HG03196 (cell line): ENCODE measurements around the gene BTBD3.

Experiments
- ATAC-seq: cut with Tn5 transposase; IDR thresholded peaks from one replicate; pipeline ENCODE4 v1.9.1; 2021; ENCODE audit not compliant: unreplicated experiment

BTBD3 gene

GRCh38 chr20:11912659-11913415 is 4.9 kb upstream of the BTBD3 start:
- no peak for ATAC-seq

- ATAC-seq, result no peak
These were observed 725 bp downstream of the BTBD3 start for GRCh38 chr20:11918391-11918845.

GRCh38 chr20:11918981-11919380 is 1.3 kb downstream of the BTBD3 start:
- ATAC-seq, result no peak

GRCh38 chr20:11919581-11919980 is 1.9 kb downstream of the BTBD3 start:
- no peak for ATAC-seq

DNA sequence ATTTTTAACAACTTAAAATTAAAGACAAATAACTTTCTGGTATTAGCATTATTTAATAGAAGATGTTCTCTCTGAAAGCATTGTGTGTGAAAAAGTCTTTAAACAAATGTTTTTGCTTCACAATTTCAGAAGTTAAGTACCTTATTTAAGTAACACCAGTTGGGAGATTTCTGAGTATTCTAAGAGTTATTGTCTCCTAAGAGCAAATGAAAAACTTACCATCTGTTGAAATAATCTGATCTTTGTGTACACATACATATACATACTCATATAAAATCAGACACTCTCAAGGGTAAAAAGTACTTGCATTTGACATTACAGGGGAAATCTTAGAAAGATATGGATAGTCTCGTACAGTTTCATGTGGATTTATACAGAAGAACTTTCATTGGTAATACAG is 2.4 kb downstream of the BTBD3 start:
- ATAC-seq, result no peak

- ATAC-seq, result no peak
These were observed 3.6 kb downstream of the BTBD3 start for GRCh38 chr20:11921321-11921720.

GRCh38 chr20:11922561-11922960 is 4.9 kb downstream of the BTBD3 start:
- no peak for ATAC-seq

DNA sequence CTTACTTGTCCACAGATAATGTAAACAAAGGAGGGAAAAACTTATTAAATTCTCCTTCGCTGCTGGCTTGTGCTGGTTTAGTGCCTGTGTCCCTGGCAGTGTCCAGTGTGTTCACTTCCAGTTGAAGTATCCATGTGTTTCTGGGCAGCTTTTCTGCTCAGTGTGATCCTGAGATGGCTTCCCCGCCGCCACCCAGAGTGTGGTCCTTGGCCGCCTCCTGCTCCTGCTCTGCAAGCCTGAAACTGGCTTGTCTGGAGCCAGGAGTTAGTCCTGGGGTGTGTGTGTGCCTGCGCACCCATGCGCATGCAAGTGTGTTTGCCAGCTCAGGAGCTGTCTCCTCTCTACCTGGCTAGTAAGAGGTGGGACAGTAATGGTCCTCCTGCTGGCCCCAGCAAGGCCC is 7.2 kb downstream of the BTBD3 start:
- ATAC-seq, result no peak

- no peak for ATAC-seq
These were observed 8.8 kb downstream of the BTBD3 start for GRCh38 chr20:11926292-11926998.

DNA sequence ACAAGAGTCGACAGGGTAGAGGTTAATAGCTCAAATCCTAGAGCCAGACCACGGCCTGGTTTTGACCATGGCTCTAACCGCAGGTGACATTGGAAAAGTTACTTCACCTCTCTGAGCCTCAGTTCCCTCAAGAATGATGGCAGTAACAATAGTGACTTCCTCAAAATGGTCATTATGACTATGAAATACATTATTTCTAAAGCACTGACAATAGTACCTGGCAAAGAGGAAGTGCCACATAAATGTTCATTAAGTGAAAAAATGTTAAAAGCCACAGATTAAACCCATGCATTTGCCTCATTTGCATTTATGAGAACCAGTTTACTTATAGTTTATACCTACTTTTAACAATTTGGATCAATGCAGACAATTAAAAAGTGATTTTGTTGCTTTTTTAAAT is 12.3 kb downstream of the BTBD3 start:
- ATAC-seq, result no peak

- ATAC-seq, result no peak
These were observed 17.8 kb downstream of the BTBD3 start for GRCh38 chr20:11935212-11936154.

DNA sequence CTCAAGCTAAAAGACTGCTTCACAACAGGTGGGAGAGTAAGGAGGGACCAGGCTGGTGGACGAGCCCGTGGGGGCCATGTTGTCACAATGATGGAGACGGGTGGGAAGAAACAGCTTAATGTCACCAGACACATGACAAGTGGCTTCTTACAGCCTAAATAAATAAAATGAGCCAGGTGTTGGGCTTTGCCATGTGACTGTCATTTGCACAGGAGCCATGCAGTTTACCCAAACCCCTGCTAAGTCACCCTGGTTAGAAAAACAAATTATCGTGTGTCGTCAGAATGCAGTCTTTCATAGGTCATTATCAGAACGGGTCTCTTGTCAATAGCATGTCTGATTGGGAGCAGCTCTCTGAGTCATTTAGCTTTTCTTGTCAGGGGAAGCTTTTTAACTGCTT is 18.5 kb downstream of the BTBD3 start:
- no peak for ATAC-seq

DNA sequence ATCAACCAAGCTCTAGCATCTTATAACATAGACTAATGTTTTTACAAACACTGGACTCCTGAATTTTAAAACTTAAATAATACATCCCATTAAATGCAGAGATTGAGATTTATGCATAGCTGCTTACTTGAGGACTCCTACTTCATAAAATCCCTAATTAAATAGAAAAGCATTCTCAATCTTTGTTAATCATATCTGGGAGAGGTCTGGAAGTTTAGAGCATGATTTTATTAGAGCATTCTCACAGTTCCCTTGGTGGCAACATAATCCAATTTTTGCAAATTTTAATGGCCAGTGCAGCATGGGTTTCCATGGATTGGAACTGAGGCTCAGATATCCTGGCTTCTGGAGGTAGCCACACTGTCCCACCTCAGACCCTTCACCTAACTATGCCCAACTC is 19.5 kb downstream of the BTBD3 start:
- no peak for ATAC-seq

GRCh38 chr20:11941593-11942246 is 24.0 kb downstream of the BTBD3 start:
- no peak for ATAC-seq

DNA sequence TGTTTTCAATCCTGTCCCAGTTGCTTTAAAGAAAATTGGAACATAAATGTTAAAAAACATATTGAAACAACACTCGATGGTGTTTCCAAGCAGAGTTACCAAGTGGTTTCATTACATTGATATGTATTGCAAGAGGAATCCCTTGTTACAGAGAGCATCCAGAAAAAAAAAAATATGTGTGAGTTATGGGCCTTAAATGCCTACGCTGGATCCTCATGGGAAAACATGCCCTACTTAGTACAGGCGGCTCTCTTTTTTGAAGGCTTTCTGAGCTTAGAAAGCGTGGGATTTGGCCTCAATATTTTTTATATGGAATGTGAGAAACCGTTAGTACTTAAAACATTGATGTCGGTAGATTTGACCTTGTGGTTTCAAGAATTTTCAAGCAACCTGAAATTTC is 26.1 kb downstream of the BTBD3 start:
- ATAC-seq, result no peak

DNA sequence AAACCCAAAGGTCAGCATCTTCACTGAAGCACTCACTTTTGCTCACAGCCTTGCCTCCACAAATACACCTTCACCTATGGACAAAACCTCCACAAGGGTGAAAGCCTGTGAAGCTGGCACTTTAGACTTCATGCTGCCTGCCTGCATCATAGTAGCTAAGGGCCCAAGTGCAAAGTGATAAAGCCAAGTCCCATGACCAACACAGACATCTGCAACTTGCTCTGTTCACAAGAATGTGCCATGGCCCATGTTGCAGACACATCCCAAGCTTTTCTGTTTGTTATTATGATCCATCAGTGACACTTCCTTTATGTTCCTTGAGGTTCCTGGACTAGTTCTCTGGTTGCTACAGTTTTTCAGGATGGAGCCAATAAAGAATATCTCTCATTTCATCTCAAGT is 31.1 kb downstream of the BTBD3 start:
- no peak for ATAC-seq

GRCh38 chr20:11949711-11950110 is 32.0 kb downstream of the BTBD3 start:
- ATAC-seq, result no peak

DNA sequence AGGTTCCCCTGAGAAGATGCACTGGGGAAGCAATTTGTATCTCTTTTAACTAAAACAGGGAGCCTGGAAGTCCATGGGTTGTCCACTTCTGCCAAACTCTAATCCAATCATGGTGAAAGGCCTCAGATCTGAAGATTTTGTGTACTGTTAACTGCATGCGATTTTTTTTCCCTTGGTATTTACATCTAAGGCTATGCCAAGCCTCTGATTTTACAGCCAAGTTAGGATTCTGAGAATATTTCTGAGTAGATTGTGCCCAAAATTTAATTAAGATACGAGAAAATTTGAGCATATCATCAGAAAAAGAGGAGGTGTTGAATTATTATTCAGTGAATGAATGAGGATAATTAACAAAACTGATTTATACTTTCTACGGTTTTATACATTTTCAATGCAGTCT is 34.0 kb downstream of the BTBD3 start:
- no peak for ATAC-seq

DNA sequence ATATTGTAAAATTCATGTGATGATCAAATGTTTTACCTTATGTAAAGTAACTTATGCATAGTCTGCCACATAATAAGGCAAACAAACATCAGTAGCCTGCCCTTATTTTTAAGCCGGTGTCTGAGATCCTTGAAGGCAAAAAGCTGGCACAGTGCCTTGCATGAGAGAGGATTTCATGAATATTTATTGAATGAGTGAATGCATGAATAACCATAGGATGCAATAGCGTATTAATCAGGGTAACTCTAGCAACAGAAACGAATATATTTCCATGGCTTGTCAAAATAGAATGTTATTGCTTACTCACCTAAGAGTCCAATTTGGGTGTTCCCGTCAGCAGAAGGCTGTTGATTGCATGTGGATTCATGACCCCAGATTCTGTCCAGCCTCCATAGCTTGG is 34.9 kb downstream of the BTBD3 start:
- ATAC-seq, result no peak

GRCh38 chr20:11957911-11958310 is 40.2 kb downstream of the BTBD3 start:
- no peak for ATAC-seq

GRCh38 chr20:11958855-11959254 is 41.2 kb downstream of the BTBD3 start:
- no peak for ATAC-seq
